Tibial nerve (tissue), 4 donors: Measurements from ENCODE around the gene ZBTB47. TPM values are rescaled to one million over a fixed set of nuclear protein-coding genes. Genes with fewer than 3 reads are reported as not detected.
A peak's percentile ranks its signal among the peaks of the same experiment; 100 is the strongest.

ENCODE experiments used
- DNase-seq, 2 donors: peaks; one replicate each; pipeline ENCODE4 v3.0.0-alpha.2; 2019; ENCODE audit warnings: low spot score in 2 of 2
- H3K27ac ChIP-seq, 4 donors: fragments of 200-600 bp; sonication (generic) in 3 of 4; one replicate each; pipeline ENCODE4 v1.5.1; 2017 to 2019; ENCODE audit warnings: mild to moderate bottlenecking in 1 of 4
- H3K27me3 ChIP-seq, 2 donors: fragments of 200-600 bp; sonication (generic) in 1 of 2; one replicate each; pipeline versions ENCODE4 v1.5.1 to v1.6.0; 2017 to 2019
- H3K36me3 ChIP-seq, 3 donors: fragments of 200-600 bp; sonication (generic); one replicate each; pipeline ENCODE4 v1.5.1; 2018 to 2019
- H3K4me1 ChIP-seq, 4 donors: fragments of 200-600 bp; sonication (generic) in 3 of 4; one replicate each; pipeline ENCODE4 v1.5.1; 2017 to 2019
- H3K4me3 ChIP-seq, 4 donors: fragments of 200-600 bp; sonication (generic) in 3 of 4; one replicate each; pipeline ENCODE4 v1.5.1; 2017 to 2019; ENCODE audit warnings: mild to moderate bottlenecking in 1 of 4, moderate library complexity in 1 of 4
- H3K9me3 ChIP-seq, 4 donors: fragments of 200-600 bp; sonication (generic) in 3 of 4; one replicate each; pipeline ENCODE4 v1.5.1; 2017 to 2019
- CTCF ChIP-seq, 5 experiments: fragments of 200-600 bp in 3 of 5; fragments of 450-650 bp in 2 of 5; sonication (generic) in 3 of 5; IDR thresholded peaks; one replicate each; pipeline ENCODE4 v1.5.1; 2016 to 2019; ENCODE audit warnings: antibody characterized with exemption in 5 of 5, mild to moderate bottlenecking in 3 of 5, moderate library complexity in 2 of 5
- EP300 ChIP-seq, 2 donors: sonication (generic); formaldehyde crosslinking; IDR thresholded peaks; one replicate each; pipeline ENCODE4 v1.6.1; 2017; ENCODE audit warnings: antibody characterized with exemption in 2 of 2, mild to moderate bottlenecking in 1 of 2
- POLR2A ChIP-seq, 2 donors: fragments of 450-650 bp; IDR thresholded peaks; one replicate each; pipeline ENCODE4 v1.6.1; 2017; ENCODE audit warnings: antibody characterized with exemption in 2 of 2, mild to moderate bottlenecking in 2 of 2, moderate library complexity in 2 of 2
- WGBS, 2 donors: methylation state at CpG; one replicate each; pipeline ENCODE4 v1.1.5; 2018; 5-methylcytosine and 5-hydroxymethylcytosine counted together
- total RNA-seq, 4 donors: library from RNA; depleted of rRNA; stranded (reverse); fragments of >200 nt; gene quantifications; one replicate each; pipeline ENCODE4 v1.1.0, GENCODE V29; 2016

The ZBTB47 gene
- total RNA-seq, 4 donors from 2014 or later: 44.6 to 81.3 (median 60.3) TPM

DNA sequence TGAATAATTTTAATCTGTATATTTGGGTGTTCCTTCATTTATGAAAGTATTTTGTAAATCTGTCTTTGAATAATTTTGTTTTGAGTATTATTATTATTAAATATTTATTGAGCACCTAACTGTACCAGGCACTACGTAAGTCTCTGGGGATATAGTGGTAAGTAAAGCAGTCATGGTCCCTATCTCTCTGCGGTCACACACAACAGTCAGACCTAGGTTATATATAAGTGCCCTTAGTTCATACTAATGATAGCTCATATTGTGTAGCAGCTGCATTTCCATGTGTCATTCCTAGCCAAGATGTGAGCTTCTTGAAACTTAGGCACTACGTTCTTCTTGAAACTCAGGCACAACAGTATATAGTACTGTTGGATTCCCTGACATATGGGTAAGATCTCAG is 40.6 kb upstream of the ZBTB47 start:
- Histone ChIP-seq H3K9me3 (no peaks in the 10 kb centered on the region), H3K4me1 (peaks cover 0 to 74% (median 20%) of the 10 kb centered on the region in 4 donors), H3K27ac (peak overlapping the region in 2 of 4 donors; percentile 31 to 74), H3K27me3 (no peaks in the 10 kb centered on the region), H3K36me3 (peaks cover 0 to 27% (median 0%) of the 10 kb centered on the region in 3 donors), H3K4me3 (no peak overlapping the region)
- 85 to 90% methylated on average over 3 of the region's 3 CpGs for WGBS, 2 donors
- TF ChIP-seq EP300 (IDR thresholded peaks at IDR 0.05) (no peak), CTCF (IDR thresholded peaks at IDR 0.05) (no peak), POLR2A (IDR thresholded peaks at IDR 0.05) (no peak)
- no peak for DNase-seq

DNA sequence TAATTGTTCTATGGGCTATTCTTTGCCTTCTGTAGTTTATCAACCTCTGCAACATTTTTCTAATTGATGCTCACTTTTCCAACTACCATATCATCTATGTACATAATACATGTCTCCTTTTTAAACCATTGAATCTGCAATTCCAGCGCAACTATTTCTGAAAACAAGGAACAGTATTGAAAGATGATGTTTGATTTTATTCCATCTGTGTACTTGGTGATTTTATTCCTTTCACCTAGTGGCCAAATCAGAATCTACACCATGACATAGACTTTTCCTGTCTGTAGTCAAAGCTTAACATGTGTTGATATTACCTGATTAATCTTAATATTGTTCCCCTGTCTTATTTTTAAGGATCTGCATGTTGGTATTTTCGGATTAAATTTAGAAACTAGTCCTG is 40.0 kb upstream of the ZBTB47 start:
- H3K4me1 ChIP-seq: peaks cover 0 to 69% (median 18%) of the 10 kb centered on the region in 4 donors
- H3K27ac ChIP-seq: peak overlapping the region in 2 of 4 donors; percentile 31 to 74
- H3K36me3 ChIP-seq: peaks cover 0 to 27% (median 2%) of the 10 kb centered on the region in 3 donors
- no peak for DNase-seq
- no peaks in the 10 kb centered on the region for H3K27me3 ChIP-seq
- TF ChIP-seq CTCF (IDR thresholded peaks at IDR 0.05) (peak in 3 of 5 experiments; percentile 22 to 41 (median 30)), POLR2A (IDR thresholded peaks at IDR 0.05) (no peak)
- WGBS, 2 donors: 77 to 78% methylated on average over 2 of the region's 2 CpGs
- no peak overlapping the region for H3K4me3 ChIP-seq
- no peaks in the 10 kb centered on the region for H3K9me3 ChIP-seq

- Histone ChIP-seq H3K4me3 (no peak overlapping the region), H3K9me3 (no peaks in the 10 kb centered on the region), H3K36me3 (peaks cover 0 to 76% (median 35%) of the 10 kb centered on the region in 3 donors), H3K27ac (no peak overlapping the region), H3K4me1 (no peaks in the 10 kb centered on the region), H3K27me3 (no peaks in the 10 kb centered on the region)
- no peak for DNase-seq
- TF ChIP-seq CTCF (IDR thresholded peaks at IDR 0.05) (no peak), EP300 (IDR thresholded peaks at IDR 0.05) (no peak), POLR2A (IDR thresholded peaks at IDR 0.05) (no peak)
- 85 to 90% methylated on average over 2 of the region's 2 CpGs for WGBS, 2 donors
Observed at GRCh38 chr3:42631620-42632019, 21.9 kb upstream of the ZBTB47 start.

- Histone ChIP-seq H3K27ac (no peak overlapping the region), H3K4me1 (no peaks in the 10 kb centered on the region), H3K27me3 (no peaks in the 10 kb centered on the region), H3K4me3 (no peak overlapping the region), H3K9me3 (no peaks in the 10 kb centered on the region), H3K36me3 (peaks cover 0 to 81% (median 35%) of the 10 kb centered on the region in 3 donors)
- WGBS, 2 donors: 92 to 93% methylated on average over 1 of the region's 1 CpG
- TF ChIP-seq EP300 (IDR thresholded peaks at IDR 0.05) (no peak), POLR2A (IDR thresholded peaks at IDR 0.05) (no peak), CTCF (IDR thresholded peaks at IDR 0.05) (no peak)
- no peak for DNase-seq
Observed at GRCh38 chr3:42632146-42632545, 21.4 kb upstream of the ZBTB47 start.

GRCh38 chr3:42633544-42633943 is 20.0 kb upstream of the ZBTB47 start:
- Histone ChIP-seq H3K9me3 (no peaks in the 10 kb centered on the region), H3K27ac (no peak overlapping the region), H3K4me3 (no peak overlapping the region), H3K4me1 (peaks cover 0 to 5% (median 0%) of the 10 kb centered on the region in 4 donors), H3K36me3 (peaks cover 0 to 90% (median 35%) of the 10 kb centered on the region in 3 donors), H3K27me3 (no peaks in the 10 kb centered on the region)
- no peak for TF ChIP-seq CTCF (IDR thresholded peaks at IDR 0.05)
- TF ChIP-seq EP300 (IDR thresholded peaks at IDR 0.05): no peak
- TF ChIP-seq POLR2A (IDR thresholded peaks at IDR 0.05): no peak
- no peak for DNase-seq
- 91 to 93% methylated on average over 6 of the region's 6 CpGs for WGBS, 2 donors
